Activated gamma-delta T cell treated with anti-CD3 and anti-CD28 coated beads, Interleukin-2, amount 50 U/mL, for 16 hours (primary cell): ENCODE data around the gene RAB31.

Experiments
- DNase-seq: peaks from one replicate; pipeline ENCODE4 v3.0.0-alpha.2; 2020; ENCODE audit warnings: low read depth

RAB31 gene

DNA sequence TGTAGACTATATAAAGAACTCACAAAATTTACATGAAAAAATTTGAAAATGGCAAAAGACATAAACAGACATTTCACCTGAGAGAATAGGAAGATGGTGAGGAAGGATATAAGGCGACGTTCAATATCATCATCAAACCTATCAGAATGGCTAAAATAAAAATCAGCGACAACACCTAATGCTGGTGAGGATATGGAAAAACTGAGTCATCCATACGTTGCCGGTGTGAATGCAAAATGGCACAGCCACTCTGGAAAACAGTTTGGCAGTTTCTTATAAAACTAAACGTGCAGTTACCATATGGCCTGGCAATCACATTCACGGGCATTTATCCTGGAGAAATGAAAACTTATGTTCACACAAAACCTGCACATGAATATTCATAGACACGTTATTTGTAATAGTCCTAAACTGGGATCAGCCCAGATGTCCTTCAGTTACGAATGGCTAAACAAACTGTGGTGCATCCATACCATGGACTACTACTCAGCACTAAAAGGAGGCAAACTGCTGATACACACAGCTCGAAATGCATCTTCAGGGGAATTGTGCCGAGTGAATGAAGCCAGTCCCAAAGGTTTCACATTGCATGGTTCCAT lies 114.6 kb downstream of the RAB31 start:
- DNase-seq, result no peak

DNA sequence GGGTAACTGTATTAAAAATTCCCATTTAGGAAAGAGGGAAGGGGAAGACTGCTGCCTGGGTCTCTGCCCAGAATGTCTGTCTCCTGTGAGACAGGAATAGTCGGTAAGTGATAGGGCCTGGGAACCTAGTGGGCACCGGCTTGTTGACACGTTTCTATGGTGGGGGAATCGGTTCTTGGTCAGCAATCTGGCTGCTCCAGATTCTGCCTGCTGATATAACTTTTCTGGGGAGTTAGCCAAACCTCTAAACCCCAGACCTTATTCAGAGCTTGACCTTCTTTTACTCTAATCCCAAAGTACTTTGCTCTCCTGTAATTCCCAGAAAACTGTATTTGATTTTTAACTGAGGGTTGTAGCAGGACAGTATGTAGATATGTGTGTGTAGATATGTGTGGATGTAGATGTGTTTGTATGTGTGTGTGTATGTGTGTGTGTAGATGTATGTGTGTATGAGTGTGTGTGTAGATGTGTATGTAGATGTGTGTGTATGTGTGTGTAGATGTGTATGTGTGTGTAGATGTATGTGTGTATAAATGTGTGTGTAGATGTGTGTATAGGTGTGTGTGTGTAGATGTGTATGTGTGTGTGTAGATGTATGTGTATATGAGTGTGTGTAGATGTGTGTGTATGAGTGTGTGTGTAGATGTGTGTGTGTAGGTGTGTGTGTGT lies 115.8 kb downstream of the RAB31 start:
- no peak for DNase-seq

DNA sequence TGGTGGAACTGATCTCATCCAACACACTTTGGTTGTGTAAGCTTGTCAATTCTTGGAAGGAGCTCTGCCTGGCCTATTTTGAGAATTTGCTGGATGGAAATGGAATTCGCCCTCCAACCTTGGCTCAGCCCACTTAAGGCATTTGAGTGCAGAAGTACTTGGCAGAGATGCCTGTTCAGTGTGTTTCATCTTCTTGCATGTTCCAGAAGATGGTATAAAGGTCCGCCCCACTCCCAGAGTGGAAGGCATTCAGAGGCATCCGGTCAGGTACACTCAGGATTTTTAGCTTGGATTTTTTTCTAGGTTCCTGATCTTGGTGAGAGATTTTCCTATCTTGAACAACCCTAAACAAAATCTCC lies 116.4 kb downstream of the RAB31 start:
- no peak for DNase-seq

DNA sequence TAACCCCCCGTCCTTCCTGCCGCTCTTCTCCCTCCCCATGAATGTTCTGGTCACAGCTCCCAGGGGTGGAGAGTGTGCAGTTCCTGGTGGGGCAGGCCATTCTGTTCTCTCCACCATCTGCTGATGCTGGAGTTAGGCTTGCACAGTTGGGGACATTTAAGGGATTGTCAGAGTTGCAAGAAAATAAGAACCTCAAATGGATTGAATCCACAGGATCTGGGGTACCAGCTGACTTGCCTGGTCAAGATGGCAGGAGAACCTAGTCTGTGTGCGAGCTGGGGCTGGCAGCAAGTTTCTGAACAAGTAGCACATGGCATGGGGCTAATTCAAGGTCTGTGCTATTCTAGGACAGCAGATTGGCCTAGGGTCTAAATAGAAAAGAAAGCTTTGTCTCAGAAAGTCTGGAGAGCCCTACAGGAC lies 116.9 kb downstream of the RAB31 start:
- no peak for DNase-seq

DNA sequence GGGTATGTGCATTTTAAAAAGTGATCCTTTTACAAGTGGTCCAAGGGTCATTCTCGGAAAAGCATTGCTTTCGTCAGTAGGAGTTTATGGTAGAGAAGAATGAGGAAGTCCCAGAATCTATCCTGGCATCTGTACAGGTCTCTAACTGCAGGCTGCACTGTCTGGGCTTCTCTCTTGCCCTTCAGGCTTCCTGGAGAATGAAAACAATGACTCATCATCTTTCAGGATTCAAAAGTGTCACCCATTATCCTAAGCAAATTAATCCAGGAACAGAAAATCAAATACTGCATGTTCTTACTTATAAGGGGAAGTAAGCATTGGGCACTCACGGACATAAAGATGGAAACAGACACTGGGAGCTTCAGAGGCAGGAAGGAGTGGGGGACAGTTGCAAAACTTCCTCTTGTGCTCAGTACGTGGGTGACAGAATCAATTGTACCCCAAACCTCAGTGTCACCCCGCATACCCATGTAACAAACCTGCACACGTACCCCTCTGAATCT lies 117.5 kb downstream of the RAB31 start:
- no peak for DNase-seq

DNA sequence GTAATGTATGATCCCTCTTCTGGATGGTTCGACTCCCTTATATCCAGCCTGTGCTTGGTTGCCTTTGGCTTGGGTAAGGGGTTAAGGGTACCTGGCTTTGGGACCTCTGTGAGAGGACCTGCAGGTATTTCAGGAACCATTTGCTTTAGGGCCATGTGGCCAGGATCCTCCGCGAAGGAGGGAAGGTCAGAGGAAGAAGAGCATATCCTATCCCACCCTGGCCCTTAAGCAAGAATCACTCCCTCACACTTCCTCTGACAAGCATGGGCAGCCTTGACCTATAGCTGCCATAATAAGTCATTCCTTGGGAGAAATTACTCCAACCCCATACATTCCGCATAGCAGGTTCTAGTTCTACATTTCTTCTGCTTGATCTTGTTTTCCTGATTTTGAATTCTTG lies 118.6 kb downstream of the RAB31 start:
- DNase-seq, result no peak

DNA sequence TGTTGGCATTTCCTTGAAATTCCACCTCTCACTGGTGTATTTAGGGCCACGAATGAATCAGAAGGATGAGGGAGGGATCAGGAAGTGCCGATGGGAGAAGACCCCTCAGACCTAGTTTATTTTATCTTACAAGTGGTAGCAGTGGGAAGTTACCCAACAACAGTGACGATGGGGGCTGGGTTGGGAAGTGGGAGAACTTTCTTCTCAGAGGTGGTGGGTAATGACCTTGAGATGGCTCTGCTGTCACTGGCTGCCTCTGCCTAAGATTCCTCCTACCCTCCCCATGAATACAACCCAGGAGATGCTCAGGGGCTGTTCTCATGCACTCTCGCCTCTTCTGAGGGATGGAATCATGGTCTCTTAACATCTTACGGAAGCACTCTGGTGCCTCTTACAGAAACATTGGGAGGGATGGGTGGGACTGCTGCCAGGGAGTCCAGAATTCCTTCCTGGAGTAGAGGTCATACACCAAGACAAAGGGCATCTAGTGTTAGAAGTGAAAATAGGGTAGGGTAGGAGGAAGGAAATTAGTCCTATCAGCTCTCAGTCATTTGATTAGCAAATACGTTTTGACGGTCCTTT lies 119.2 kb downstream of the RAB31 start:
- DNase-seq, result no peak

DNA sequence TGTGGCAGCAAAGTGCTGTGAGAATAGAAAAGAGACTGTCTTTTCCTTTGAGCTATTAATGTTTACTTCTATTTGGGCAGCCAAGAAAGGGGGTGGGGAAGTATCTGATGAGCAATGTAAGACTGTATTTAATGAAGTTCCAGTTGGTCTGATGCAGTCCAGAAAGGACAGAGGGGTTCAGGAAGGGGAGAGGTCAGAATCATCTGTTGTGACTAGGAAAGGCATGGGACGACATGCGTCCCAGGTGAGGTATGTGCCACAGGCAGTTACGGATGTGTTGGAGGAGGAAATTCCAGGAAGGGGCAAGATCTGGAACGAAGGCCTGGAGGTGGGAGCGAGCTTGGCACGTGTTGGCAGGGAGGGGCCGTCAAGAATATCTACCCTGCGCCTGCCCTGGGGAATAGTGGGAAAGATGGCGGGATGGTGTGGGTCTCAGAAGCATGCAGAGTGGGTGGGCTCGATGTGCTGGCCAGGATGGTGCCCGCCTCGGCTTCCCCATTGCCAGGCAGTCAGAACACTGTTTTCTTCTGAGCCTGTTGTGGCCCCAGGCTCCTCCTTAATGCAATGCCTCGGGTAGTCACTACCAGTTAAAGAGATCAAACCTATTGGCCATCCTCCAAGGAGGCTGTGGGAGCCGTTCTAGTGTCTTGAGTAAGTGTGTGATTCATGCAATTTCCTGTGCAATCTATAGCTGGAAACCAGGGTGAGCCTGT lies 119.8 kb downstream of the RAB31 start:
- DNase-seq, result no peak

DNA sequence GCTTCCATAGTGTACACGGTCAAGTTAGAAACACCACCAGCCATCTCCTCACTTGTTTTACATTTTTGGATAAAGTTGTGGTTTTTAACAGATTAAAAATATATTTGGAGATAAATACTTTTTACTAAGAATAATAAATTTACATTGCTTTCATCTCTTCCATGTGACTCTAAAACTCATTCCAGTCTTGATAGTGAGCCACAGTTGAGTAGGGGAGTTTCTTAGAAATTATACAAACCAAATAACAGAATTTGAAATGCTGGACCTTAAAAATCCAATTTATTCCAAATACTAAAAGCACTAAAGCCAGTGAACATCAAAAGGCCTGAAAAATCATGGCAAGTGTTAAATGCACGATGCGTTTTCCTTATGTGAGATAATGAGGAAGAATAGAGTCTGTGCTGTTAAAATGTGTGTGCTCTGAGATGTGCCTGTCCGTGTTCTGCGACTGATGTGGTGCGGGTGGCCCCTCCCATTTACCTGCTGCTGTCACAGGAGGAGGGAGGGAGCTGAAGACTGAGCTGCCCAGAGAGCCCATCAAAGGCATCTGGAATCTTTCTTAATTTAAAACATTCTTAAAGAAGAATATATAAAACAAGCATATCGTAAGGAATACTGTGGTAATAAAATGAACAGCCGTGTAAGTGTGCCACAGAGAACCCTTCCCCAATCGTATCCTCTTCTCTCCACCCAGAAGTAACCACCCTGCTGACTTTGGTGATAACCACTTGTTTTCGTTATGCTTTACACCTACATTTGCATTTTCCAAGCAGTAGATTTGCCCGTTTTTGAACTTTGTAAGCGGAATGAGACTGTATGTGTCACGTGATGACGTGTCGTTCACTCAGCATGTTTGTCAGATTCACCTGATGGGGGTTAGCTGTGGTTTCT lies 120.7 kb downstream of the RAB31 start:
- no peak for DNase-seq

DNA sequence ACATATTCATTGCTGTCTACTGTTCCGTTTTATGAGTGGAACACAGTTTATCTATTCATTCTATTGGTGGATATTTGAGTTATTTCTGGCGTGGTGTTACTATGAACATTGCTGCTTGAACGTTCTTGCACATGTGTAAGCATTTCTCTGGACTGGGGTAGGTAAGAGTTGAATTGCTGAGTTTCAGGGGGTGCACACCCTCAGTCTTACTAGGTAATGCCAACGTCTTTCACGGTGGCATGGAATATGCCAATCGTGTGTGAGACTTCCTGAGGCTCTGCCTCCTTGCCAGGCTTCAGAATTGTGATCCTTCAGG lies 121.3 kb downstream of the RAB31 start:
- DNase-seq, result no peak

DNA sequence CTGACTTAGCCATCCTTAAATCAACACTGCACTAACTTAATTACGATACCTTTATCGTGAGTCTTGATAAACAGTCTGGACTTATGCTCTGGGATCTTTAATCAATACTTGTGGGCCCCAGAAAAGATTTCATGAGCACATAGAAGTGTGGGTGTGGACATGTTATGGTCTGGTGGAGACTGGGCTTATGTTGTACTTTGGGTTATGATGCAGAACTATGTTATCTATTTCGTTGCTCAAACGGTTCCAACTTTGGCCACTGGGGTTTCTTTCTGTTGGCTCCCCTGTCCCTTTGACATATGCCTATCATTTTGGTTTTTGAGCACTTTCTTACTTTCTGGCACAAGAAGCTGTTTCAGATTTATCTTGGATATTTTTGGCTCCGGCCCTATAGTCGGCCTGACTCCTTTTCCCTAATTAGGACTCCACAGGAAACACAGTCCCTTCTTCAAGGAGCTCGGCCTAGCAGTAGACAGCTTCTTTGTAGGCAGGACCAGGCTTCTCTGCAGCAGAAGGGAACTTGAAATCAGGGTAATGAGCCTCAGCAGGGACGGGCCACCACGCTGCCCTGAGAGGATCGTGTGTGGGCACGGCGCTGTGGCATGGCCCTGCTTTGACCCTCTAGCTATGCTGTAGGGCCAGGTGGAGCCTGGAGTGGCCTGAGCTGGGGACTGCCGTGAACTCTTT lies 123.1 kb downstream of the RAB31 start:
- DNase-seq, result no peak

DNA sequence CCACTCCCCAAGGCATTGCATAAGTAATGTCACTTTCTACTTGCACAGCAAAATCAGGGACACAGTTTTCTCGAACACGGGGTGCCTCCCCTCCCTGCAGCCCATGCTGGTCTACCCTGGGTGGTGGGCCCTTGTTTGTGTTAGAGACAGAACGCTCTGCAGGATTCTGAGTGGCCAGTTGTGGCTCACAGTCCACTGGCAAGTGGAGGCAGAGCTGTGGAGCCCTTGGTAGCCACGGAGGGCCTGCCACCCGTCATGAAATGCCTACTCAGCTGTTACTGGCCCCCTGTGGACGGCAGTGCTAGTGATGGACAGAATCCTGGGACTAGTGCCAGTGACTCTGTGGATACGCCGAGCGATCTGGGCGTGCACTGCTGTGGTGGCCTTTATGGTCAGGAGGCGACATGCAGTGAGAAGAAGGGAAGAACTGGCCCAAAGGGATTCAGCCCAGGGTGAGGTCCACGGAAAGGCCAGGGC lies 123.7 kb downstream of the RAB31 start:
- DNase-seq, result no peak

DNA sequence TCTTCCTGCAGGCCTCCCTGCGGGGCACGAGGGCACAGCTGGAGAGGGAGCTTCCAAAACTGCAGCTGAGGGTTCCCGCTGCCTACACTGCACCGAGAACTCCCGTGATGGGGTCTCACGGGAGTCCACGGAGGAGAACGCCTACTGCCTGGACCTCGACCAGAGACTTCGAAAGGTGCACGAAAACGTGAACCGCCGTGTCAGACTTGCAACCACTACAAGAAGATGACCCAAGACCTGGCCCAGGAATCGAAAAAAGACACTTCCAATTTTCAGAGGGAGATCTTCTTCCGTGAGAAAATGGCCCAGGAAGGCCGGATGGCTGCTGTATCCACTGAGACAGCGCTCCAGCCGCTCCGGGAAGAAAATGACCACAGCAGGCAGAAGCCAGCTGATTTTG lies 124.8 kb downstream of the RAB31 start:
- no peak for DNase-seq

DNA sequence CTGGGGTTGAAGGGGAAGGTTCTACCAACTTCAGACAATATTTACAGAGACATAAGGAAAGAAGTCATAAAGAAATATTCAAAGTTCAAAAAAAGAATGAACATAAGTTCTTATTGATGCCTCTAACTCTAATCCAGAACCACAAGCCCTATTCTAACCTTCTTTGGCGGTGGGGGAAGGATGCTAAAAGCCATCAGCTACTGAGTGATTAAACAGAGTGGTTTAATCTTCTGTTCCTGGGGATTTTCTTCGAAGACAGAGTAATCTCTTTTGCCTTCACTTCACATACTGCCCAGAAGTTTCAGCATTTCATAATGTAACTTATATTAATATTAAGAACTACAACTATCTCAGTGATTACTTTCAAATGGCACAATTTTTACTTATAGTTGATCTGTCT lies 126.5 kb downstream of the RAB31 start:
- no peak for DNase-seq

DNA sequence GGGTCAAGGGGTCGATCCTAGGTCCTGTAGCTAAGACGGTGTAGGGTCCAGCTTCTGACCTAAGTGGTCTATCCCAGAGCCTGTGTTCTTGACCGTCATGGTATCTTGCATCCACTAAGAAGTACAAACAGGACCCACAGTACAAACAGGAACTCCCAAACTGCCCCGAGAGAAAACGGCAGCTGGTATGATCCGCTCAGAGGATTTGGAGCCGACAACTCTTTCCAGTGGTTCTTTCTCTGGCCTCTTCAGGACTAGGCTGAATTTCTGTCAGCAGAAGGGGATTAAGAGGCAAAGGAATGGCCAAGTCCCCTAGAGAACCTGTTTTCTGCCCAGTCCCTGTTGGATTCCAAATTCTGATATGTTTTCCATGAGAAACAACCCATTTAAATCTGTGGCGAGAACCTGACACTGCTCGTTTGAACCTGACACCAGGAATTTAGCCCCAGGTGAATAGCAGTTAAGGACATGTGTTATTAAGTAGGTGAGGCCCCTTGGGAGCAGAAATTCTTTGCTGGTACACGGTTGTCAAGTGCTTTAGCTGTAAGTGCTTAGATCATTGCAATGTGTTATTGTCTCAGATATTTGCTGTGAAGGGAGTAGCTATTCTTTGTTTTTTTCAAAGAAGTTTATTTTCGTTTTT lies 127.1 kb downstream of the RAB31 start:
- no peak for DNase-seq

DNA sequence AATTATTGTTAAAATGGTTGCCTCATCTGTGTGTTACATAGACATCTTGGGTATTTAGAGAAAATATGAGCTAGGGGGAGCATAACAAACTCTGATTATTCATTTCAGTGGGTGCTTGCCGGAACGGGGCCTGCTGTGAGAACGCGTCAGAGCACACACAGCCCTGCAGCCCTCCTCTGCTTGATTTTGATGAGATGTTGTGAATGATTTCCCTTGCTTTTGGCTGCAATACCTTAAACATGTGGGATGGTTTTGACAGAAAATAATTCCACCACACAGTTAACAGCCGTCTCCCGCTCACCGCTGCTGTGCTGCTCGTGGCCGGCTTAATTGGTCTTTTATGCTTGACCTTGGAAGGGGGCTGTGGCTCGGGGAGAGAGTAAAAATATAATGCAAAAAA lies 127.7 kb downstream of the RAB31 start:
- DNase-seq, result no peak

DNA sequence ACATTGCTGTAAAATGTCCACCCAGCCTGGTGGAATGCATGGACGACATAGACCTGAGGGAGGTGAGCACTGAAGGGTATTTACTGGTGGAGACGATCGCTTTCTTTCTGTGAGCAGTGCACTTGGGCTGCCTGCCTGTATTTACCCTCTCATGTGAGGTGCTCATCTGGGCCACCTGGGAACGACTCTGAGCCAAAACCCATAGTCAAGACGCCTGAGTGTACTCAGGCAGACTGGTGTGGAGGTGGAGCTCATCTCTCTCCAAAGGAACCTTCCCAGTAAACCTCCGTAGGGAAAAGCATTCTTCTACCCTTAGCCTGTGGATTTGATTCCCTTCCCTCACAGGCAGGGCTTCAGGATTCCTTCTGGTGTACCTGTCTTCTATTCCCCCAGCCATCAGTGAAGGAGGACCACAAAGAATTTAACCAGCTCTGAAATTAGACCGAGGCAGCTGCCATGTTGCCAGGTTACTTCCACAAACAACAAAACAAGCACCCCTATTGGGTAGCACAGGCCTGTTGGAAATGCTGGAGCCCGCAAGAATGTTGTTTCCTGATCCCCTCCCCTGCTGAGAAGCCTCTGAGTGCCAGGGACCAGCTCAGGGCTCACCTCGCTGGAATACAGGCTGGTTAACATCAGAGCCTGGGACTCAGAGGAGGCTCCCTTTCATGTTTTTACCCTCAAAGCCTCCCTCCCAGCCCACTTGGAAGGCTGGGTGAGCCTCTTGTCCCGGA lies 130.2 kb downstream of the RAB31 start:
- DNase-seq, result no peak

DNA sequence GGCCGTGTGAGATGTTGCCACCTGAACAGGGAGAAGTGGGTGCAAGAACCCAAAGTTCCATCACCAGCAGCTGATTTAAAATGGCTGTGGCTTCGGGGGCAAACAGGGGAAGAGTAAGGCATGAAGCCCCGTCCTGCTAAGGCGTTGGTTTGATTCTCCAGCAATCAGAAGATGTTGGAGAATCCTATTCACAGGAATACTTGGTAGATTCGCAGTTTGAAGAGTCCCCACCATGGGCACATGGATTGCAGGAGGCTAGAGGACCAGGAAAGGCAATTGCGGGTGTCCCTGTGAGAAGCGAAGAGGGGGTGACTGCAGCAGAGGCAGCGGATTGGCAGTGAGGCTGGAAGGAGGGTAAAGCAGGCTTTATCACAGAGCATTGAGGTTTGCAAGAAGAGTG lies 131.1 kb downstream of the RAB31 start:
- DNase-seq, result no peak

DNA sequence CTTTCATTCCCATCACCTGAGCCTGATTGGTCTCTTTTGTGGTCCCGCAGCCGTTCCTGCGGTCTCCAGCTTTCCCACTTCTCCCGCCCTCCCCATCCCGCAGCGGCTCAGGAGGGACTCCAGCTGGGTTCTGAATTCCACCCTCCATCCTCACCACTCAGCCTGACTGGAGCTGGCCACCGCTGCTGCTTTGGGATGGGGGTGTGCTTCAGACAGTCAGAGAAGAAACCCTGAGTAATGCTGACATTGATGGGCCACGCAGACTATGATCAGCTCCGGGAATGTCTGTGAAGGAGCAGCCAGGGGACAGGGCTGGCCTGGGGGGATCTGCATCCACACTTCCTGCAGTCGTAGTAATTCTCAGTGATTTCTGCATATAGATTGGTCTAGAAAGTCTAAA lies 131.8 kb downstream of the RAB31 start:
- no peak for DNase-seq

DNA sequence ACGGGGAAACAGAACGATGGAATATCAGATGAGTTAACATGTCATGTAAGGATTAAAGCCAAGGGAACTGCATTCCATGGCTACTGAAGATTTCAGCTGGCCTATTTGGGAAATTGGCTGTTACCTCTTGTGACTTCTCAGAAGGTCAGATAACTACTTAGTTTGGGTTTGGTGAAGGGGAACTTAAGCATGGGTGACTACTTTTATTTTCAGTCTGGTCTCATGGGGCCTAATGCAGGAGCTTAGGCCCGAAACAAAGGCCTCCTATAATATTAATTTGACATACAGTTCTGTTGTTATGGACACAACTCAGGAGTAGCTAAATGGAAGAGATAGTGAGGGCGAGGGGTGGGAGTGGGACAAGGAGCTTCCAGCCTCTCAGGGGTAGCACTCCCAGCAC lies 133.7 kb downstream of the RAB31 start:
- no peak for DNase-seq
